Measurements from ENCODE around the gene OSER1. TPM values are rescaled to one million over a fixed set of nuclear protein-coding genes. Genes with fewer than 3 reads are reported as not detected.
"Not testable (repeated sequence)": the region's sequence is repeated elsewhere in the genome, so short reads cannot be mapped to it uniquely, and the experiment has no call there.

OSER1 gene
- total RNA-seq, 1 experiment from 2014 or later: 79.7 TPM

- peak in 1 of 2 experiments; percentile 14 for DNase-seq
- BruUV-seq (replicated peaks): no TSS peak
- peak; percentile 42 for TF ChIP-seq CTCF (IDR thresholded peaks at IDR 0.05; ENCODE audit: insufficient read depth in 1 of 2, low read depth in 1 of 2, low read length in 1 of 2, severe bottlenecking in 1 of 2, unreplicated experiment in 1 of 2)
- intact Hi-C loops (cut with micrococcal nuclease; ENCODE audit: unreplicated experiment): no loop called here
- H3K4me3 Mint-ChIP-seq (ENCODE audit: unreplicated experiment): no peak overlapping the region
- H3K4me3 ChIP-seq (ENCODE audit: low read depth, low read length): no peak overlapping the region
- no peaks in the 10 kb centered on the region for H3K4me1 Mint-ChIP-seq (ENCODE audit: low read depth, unreplicated experiment)
- no peaks in the 10 kb centered on the region for H3K9me3 ChIP-seq
- H3K27ac Mint-ChIP-seq (ENCODE audit: unreplicated experiment): no peak overlapping the region
- peaks cover 69% of the 10 kb centered on the region for H3K36me3 Mint-ChIP-seq (ENCODE audit: insufficient read depth, unreplicated experiment)
- CTCF ChIA-PET: interaction anchor here (1.1 to 1.8 kb wide), 4 partner anchors 12 to 275 kb away, joined by 4 to 21 read pairs (median 8); no protein-coding TSS in a partner anchor
- no peaks in the 10 kb centered on the region for H3K27me3 Mint-ChIP-seq (ENCODE audit: insufficient read depth, unreplicated experiment)
- POLR2A ChIA-PET: interaction anchor here (1.0 kb wide), 1 partner anchor 80 kb away, joined by 5 read pairs; no protein-coding TSS in a partner anchor
- H3K36me3 ChIP-seq (ENCODE audit: control insufficient read depth, insufficient read depth, low read length): peaks cover 10% of the 10 kb centered on the region
- H3K27me3 ChIP-seq (replicated peaks; ENCODE audit: control insufficient read depth, insufficient read depth, low read length): no peaks in the 10 kb centered on the region
- no peaks in the 10 kb centered on the region for H3K4me1 ChIP-seq
- no peaks in the 10 kb centered on the region for H3K9me3 Mint-ChIP-seq (ENCODE audit: unreplicated experiment)
Observed at GRCh38 chr20:44196271-44196670, 14.3 kb downstream of the OSER1 start.

- Mint-ChIP-seq H3K27me3 (ENCODE audit: insufficient read depth, unreplicated experiment) (no peaks in the 10 kb centered on the region), H3K9me3 (ENCODE audit: unreplicated experiment) (no peaks in the 10 kb centered on the region), H3K4me3 (ENCODE audit: unreplicated experiment) (no peak overlapping the region), H3K36me3 (ENCODE audit: insufficient read depth, unreplicated experiment) (peaks cover 66% of the 10 kb centered on the region), H3K27ac (ENCODE audit: unreplicated experiment) (no peak overlapping the region), H3K4me1 (ENCODE audit: low read depth, unreplicated experiment) (peaks cover 6% of the 10 kb centered on the region)
- intact Hi-C loops (cut with micrococcal nuclease; ENCODE audit: unreplicated experiment): no loop called here
- Histone ChIP-seq H3K27me3 (replicated peaks; ENCODE audit: control insufficient read depth, insufficient read depth, low read length) (no peaks in the 10 kb centered on the region), H3K4me3 (ENCODE audit: low read depth, low read length) (no peak overlapping the region), H3K9me3 (no peaks in the 10 kb centered on the region), H3K4me1 (no peaks in the 10 kb centered on the region), H3K36me3 (ENCODE audit: control insufficient read depth, insufficient read depth, low read length) (peaks cover 9% of the 10 kb centered on the region)
- ChIA-PET POLR2A (interaction anchor here (1.0 kb wide), 1 partner anchor 79 kb away, joined by 5 read pairs; no protein-coding TSS in a partner anchor), CTCF (interaction anchor here (0.8 to 1.8 kb wide), 5 partner anchors 13 to 275 kb away, joined by 3 to 21 read pairs (median 7); no protein-coding TSS in a partner anchor)
- TF ChIP-seq CTCF (IDR thresholded peaks at IDR 0.05; ENCODE audit: insufficient read depth in 1 of 2, low read depth in 1 of 2, low read length in 1 of 2, severe bottlenecking in 1 of 2, unreplicated experiment in 1 of 2): no peak
- DNase-seq: peak in 1 of 2 experiments; percentile 6
- no TSS peak for BruUV-seq (replicated peaks)
Observed at GRCh38 chr20:44195605-44196004, 15.0 kb downstream of the OSER1 start.

GRCh38 chr20:44193801-44194200 is 16.8 kb downstream of the OSER1 start:
- Histone ChIP-seq H3K4me1 (peaks cover 9% of the 10 kb centered on the region), H3K27me3 (replicated peaks; ENCODE audit: control insufficient read depth, insufficient read depth, low read length) (no peaks in the 10 kb centered on the region), H3K4me3 (ENCODE audit: low read depth, low read length) (no peak overlapping the region), H3K9me3 (no peaks in the 10 kb centered on the region), H3K36me3 (ENCODE audit: control insufficient read depth, insufficient read depth, low read length) (peaks cover 5% of the 10 kb centered on the region)
- ChIA-PET CTCF (no interaction called here), POLR2A (no interaction called here)
- Mint-ChIP-seq H3K27me3 (ENCODE audit: insufficient read depth, unreplicated experiment) (no peaks in the 10 kb centered on the region), H3K9me3 (ENCODE audit: unreplicated experiment) (no peaks in the 10 kb centered on the region), H3K36me3 (ENCODE audit: insufficient read depth, unreplicated experiment) (peaks cover 48% of the 10 kb centered on the region), H3K4me3 (ENCODE audit: unreplicated experiment) (no peak overlapping the region), H3K4me1 (ENCODE audit: low read depth, unreplicated experiment) (peaks cover 6% of the 10 kb centered on the region), H3K27ac (ENCODE audit: unreplicated experiment) (no peak overlapping the region)
- DNase-seq: no peak
- BruUV-seq (replicated peaks): no TSS peak
- TF ChIP-seq CTCF (IDR thresholded peaks at IDR 0.05; ENCODE audit: insufficient read depth in 1 of 2, low read depth in 1 of 2, low read length in 1 of 2, severe bottlenecking in 1 of 2, unreplicated experiment in 1 of 2): no peak
- intact Hi-C loops (cut with micrococcal nuclease; ENCODE audit: unreplicated experiment): no loop called here

GRCh38 chr20:44191640-44192039 is 18.9 kb downstream of the OSER1 start:
- H3K27me3 ChIP-seq (replicated peaks; ENCODE audit: control insufficient read depth, insufficient read depth, low read length); H3K4me3 ChIP-seq (ENCODE audit: low read depth, low read length); H3K9me3 ChIP-seq; H3K27ac Mint-ChIP-seq (ENCODE audit: unreplicated experiment); H3K27me3 Mint-ChIP-seq (ENCODE audit: insufficient read depth, unreplicated experiment); H3K4me3 Mint-ChIP-seq (ENCODE audit: unreplicated experiment); H3K9me3 Mint-ChIP-seq (ENCODE audit: unreplicated experiment); H3K36me3 ChIP-seq (ENCODE audit: control insufficient read depth, insufficient read depth, low read length); BruUV-seq (replicated peaks); POLR2A ChIA-PET: not testable (repeated sequence)
- intact Hi-C loops (cut with micrococcal nuclease; ENCODE audit: unreplicated experiment): loop anchor here (2.0 kb wide), 1 partner anchor 135 kb away; no protein-coding TSS in a partner anchor
- Mint-ChIP-seq H3K4me1 (ENCODE audit: low read depth, unreplicated experiment) (peaks cover 20% of the 10 kb centered on the region), H3K36me3 (ENCODE audit: insufficient read depth, unreplicated experiment) (peaks cover 28% of the 10 kb centered on the region)
- peaks cover 26% of the 10 kb centered on the region for H3K4me1 ChIP-seq
- peak in 1 of 2 experiments; percentile 15 for DNase-seq
- CTCF ChIA-PET: interaction anchor here (6.0 kb wide), 1 partner anchor 77 kb away, joined by 439 read pairs; no protein-coding TSS in a partner anchor

All from Caco-2 (cell line).